ENCODE data around the gene BHLHA15.

BHLHA15 gene

GRCh38 chr7:98225913-98226614 is 14.8 kb downstream of the BHLHA15 start:
- DNase-seq (ENCODE audit: low read depth, low spot score), result no peak

- no peak for DNase-seq (ENCODE audit: low read depth, low spot score)
These were observed 16.7 kb downstream of the BHLHA15 start for GRCh38 chr7:98227939-98228338.

- no peak for DNase-seq (ENCODE audit: low read depth, low spot score)
These were observed 17.6 kb downstream of the BHLHA15 start for GRCh38 chr7:98228801-98229200.

- no peak for DNase-seq (ENCODE audit: low read depth, low spot score)
These were observed 18.2 kb downstream of the BHLHA15 start for GRCh38 chr7:98229441-98229840.

GRCh38 chr7:98229991-98230745 is 18.9 kb downstream of the BHLHA15 start:
- DNase-seq (ENCODE audit: low read depth, low spot score), result no peak

GRCh38 chr7:98230746-98231471 is 19.7 kb downstream of the BHLHA15 start:
- DNase-seq (ENCODE audit: low read depth, low spot score), result no peak

- DNase-seq (ENCODE audit: low read depth, low spot score), result no peak
These were observed 20.4 kb downstream of the BHLHA15 start for GRCh38 chr7:98231493-98232262.

GRCh38 chr7:98232263-98232585 is 21.0 kb downstream of the BHLHA15 start:
- no peak for DNase-seq (ENCODE audit: low read depth, low spot score)

- DNase-seq (ENCODE audit: low read depth, low spot score), result no peak
These were observed 21.6 kb downstream of the BHLHA15 start for GRCh38 chr7:98232799-98233198.

- no peak for DNase-seq (ENCODE audit: low read depth, low spot score)
These were observed 22.2 kb downstream of the BHLHA15 start for GRCh38 chr7:98233219-98234070.

GRCh38 chr7:98234429-98235147 is 23.3 kb downstream of the BHLHA15 start:
- DNase-seq (ENCODE audit: low read depth, low spot score), result no peak

GRCh38 chr7:98235901-98236300 is 24.7 kb downstream of the BHLHA15 start:
- DNase-seq (ENCODE audit: low read depth, low spot score), result no peak

- no peak for DNase-seq (ENCODE audit: low read depth, low spot score)
These were observed 25.3 kb downstream of the BHLHA15 start for GRCh38 chr7:98236355-98237185.

GRCh38 chr7:98238076-98238475 is 26.8 kb downstream of the BHLHA15 start:
- no peak for DNase-seq (ENCODE audit: low read depth, low spot score)

- no peak for DNase-seq (ENCODE audit: low read depth, low spot score)
These were observed 27.7 kb downstream of the BHLHA15 start for GRCh38 chr7:98238976-98239375.

- DNase-seq (ENCODE audit: low read depth, low spot score), result no peak
These were observed 29.9 kb downstream of the BHLHA15 start for GRCh38 chr7:98240961-98241673.

- no peak for DNase-seq (ENCODE audit: low read depth, low spot score)
These were observed 30.5 kb downstream of the BHLHA15 start for GRCh38 chr7:98241674-98242241.

GRCh38 chr7:98242342-98242741 is 31.1 kb downstream of the BHLHA15 start:
- DNase-seq (ENCODE audit: low read depth, low spot score), result no peak
